GM23338 (cell line): Measurements from ENCODE around the gene DNAJC15. TPM values are rescaled to one million over a fixed set of nuclear protein-coding genes. Genes with fewer than 3 reads are reported as not detected.

ENCODE experiments used
- ATAC-seq: fragments of 200-7000 bp; cut with Tn5 transposase; 3 replicates; pipeline ENCODE4 v1.9.1; 2020
- DNase-seq: peaks from one replicate; pipeline ENCODE4 v3.0.0-alpha.2; 2015; ENCODE audit warnings: low spot score
- H2AFZ ChIP-seq: fragments of 200-600 bp; sonication (generic); 2 replicates; pipeline ENCODE4 v1.8.0; 2016; ENCODE audit warnings: antibody characterized with exemption, mild to moderate bottlenecking, moderate library complexity
- H3F3A ChIP-seq: fragments of 200-600 bp; sonication (generic); replicated peaks from 2 replicates; pipeline ENCODE4 v1.8.0; 2017; ENCODE audit warnings: antibody characterized with exemption, mixed run types, low read depth
- H3K27ac ChIP-seq: fragments of 200-600 bp; sonication (generic); 2 replicates; pipeline ENCODE4 v1.6.1; 2016; ENCODE audit warnings: low read depth
- H3K27me3 ChIP-seq: fragments of 200-600 bp; sonication (generic); 2 replicates; pipeline ENCODE4 v1.8.0; 2016; ENCODE audit warnings: mild to moderate bottlenecking, mixed run types, moderate library complexity; ENCODE audit not compliant: insufficient read depth
- H3K36me3 ChIP-seq: fragments of 200-600 bp; sonication (generic); 2 replicates; pipeline ENCODE4 v1.8.0; 2016; ENCODE audit warnings: mild to moderate bottlenecking; ENCODE audit not compliant: insufficient read depth
- H3K4me1 ChIP-seq: fragments of 200-600 bp; sonication (generic); 2 replicates; pipeline ENCODE4 v1.8.0; 2016; ENCODE audit warnings: mild to moderate bottlenecking, moderate library complexity; ENCODE audit not compliant: insufficient read depth
- H3K4me2 ChIP-seq: fragments of 200-600 bp; sonication (generic); 2 replicates; pipeline ENCODE4 v1.7.1; 2017; ENCODE audit warnings: mixed run types
- H3K4me3 ChIP-seq: fragments of 200-600 bp; sonication (generic); 2 replicates; pipeline ENCODE4 v1.6.1; 2016; ENCODE audit warnings: mixed run types
- H3K79me2 ChIP-seq: fragments of 200-600 bp; sonication (generic); replicated peaks from 2 replicates; pipeline ENCODE4 v1.8.0; 2017; ENCODE audit warnings: mild to moderate bottlenecking; ENCODE audit not compliant: insufficient read depth
- H3K9me2 ChIP-seq: fragments of 200-600 bp; sonication (generic); 2 replicates; pipeline ENCODE4 v1.8.0; 2017; ENCODE audit not compliant: insufficient read depth
- H4K20me1 ChIP-seq: fragments of 200-600 bp; sonication (generic); replicated peaks from 2 replicates; pipeline ENCODE4 v1.8.0; 2017; ENCODE audit warnings: mild to moderate bottlenecking; ENCODE audit not compliant: insufficient read depth
- H3K27ac Mint-ChIP-seq: 2 replicates; pipeline ENCODE4 v1.8.0; 2020; ENCODE audit warnings: inconsistent platforms, mild to moderate bottlenecking, moderate library complexity, mixed read lengths
- H3K27me3 Mint-ChIP-seq: 3 replicates; pipeline ENCODE4 v1.8.0; 2022; ENCODE audit warnings: low read depth, mild to moderate bottlenecking, moderate library complexity, mixed read lengths, inconsistent platforms; ENCODE audit not compliant: insufficient read depth, poor library complexity
- H3K36me3 Mint-ChIP-seq: 3 replicates; pipeline ENCODE4 v1.8.0; 2021; ENCODE audit warnings: low read depth, mild to moderate bottlenecking, inconsistent platforms, moderate library complexity, mixed read lengths
- H3K4me1 Mint-ChIP-seq: 3 replicates; pipeline ENCODE4 v1.8.0; 2020; ENCODE audit warnings: mild to moderate bottlenecking, inconsistent platforms, mixed read lengths
- H3K4me3 Mint-ChIP-seq: 3 replicates; pipeline ENCODE4 v1.8.0; 2021; ENCODE audit warnings: moderate library complexity, mild to moderate bottlenecking, inconsistent platforms, mixed read lengths
- H3K9me3 Mint-ChIP-seq: 3 replicates; pipeline ENCODE4 v1.8.0; 2020; ENCODE audit warnings: moderate library complexity, mild to moderate bottlenecking, inconsistent platforms, mixed read lengths
- CREB1 ChIP-seq: fragments of 250-450 bp; sonication (Bioruptor Pico); IDR thresholded peaks from 2 replicates; pipeline ENCODE4 v1.5.0; 2020; ENCODE audit warnings: low read depth, mild to moderate bottlenecking, moderate library complexity
- EZH2 ChIP-seq: fragments of 200-600 bp; sonication (generic); IDR thresholded peaks from one replicate; pipeline ENCODE4 v1.8.0; 2017; ENCODE audit warnings: antibody characterized with exemption, mild to moderate bottlenecking, low read depth; ENCODE audit not compliant: unreplicated experiment
- NANOG ChIP-seq: IDR thresholded peaks from 2 replicates; pipeline ENCODE4 v1.6.1; 2016; ENCODE audit warnings: antibody characterized with exemption, borderline replicate concordance
- POLR2AphosphoS5 ChIP-seq: IDR thresholded peaks from 2 replicates; pipeline ENCODE4 v1.6.1; 2016; ENCODE audit warnings: antibody characterized with exemption, low read depth
- STAT1 ChIP-seq: IDR thresholded peaks from one replicate; pipeline ENCODE4 v1.6.1; 2016; ENCODE audit warnings: antibody characterized with exemption; ENCODE audit not compliant: unreplicated experiment
- ZNF331 ChIP-seq: fragments of 250-450 bp; sonication (Bioruptor Pico); IDR thresholded peaks from 2 replicates; pipeline ENCODE4 v1.5.0; 2020; ENCODE audit warnings: low read depth, mild to moderate bottlenecking, moderate library complexity
- polyA plus RNA-seq: library from polyadenylated mRNA; unstranded; fragments of >200 nt; fragmentation: Nextera tagmentation; extraction: Ambion mirVana; gene quantifications from 2 replicates; pipeline ENCODE4 v1.2.1, GENCODE V29; 2016
- total RNA-seq: library from RNA; depleted of rRNA; stranded (reverse); fragments of >200 nt; shearing (Covaris generic); gene quantifications from 2 replicates; pipeline ENCODE4 v1.2.3, GENCODE V29; 2014
- TF ChIP-seq, protein P1 (sequence below), 2 experiments: fragments of 200-600 bp in 1 of 2; sonication (generic) in 1 of 2; conservative IDR thresholded peaks; 2 replicates each; pipeline versions ENCODE4 v1.5.1 to v1.6.1; 2016 to 2017; ENCODE audit warnings: antibody characterized with exemption in 2 of 2, low read depth in 2 of 2, mild to moderate bottlenecking in 2 of 2, moderate library complexity in 1 of 2
- TF ChIP-seq, protein P2 (sequence below): IDR thresholded peaks from one replicate; pipeline ENCODE4 v1.6.1; 2018; ENCODE audit warnings: antibody characterized with exemption; ENCODE audit not compliant: unreplicated experiment
- TF ChIP-seq, protein P3 (sequence below): fragments of 250-450 bp; sonication (Bioruptor Pico); IDR thresholded peaks from 2 replicates; pipeline ENCODE4 v1.5.0; 2020; ENCODE audit warnings: mild to moderate bottlenecking, moderate library complexity

DNAJC15 gene
- total and polyA plus RNA-seq, 2 experiments from 2014 or later, result 11.4 to 80.4 TPM

DNA sequence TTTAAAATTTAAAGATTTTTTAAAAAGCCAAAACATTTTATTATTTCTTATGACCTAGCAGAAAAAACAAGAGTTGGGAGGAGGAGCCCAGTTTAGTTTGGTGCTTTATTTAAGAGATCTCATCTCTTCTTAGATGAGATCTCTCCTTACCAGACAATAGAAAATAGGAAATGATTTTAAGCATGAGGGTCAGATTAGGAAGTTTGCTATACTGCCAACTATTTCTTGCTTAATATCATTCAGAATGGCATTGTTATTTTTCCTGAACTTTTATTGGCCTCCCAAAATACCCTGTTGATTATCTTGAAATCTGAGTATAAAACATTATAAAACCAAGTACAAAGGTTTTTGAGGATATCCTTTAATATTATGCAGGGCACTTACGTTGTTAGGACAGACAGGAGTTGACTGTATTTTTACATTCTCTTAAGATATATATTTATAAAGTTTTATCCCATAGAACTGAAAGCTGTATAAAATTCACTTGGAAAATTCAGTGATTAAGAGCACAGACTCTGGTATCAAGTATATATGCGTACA, 56.1 kb downstream of the DNAJC15 start:
- Histone ChIP-seq H4K20me1 (no peaks in the 10 kb centered on the region), H3K79me2 (0 out of 2 replicates have a peak, but pooled peaks cover under 1% of the 10 kb centered on the region), H3F3A (no peaks in the 10 kb centered on the region), H3K4me3 (no peak overlapping the region), H3K36me3 (0 out of 2 replicates have a peak, but pooled peaks cover 4% of the 10 kb centered on the region), H3K27me3 (no peaks in the 10 kb centered on the region), H3K9me2 (no peaks in the 10 kb centered on the region), H3K4me1 (peaks cover 6% of the 10 kb centered on the region; the same call in 1 of the 2 replicates), H2AFZ (no peak overlapping the region), H3K27ac (no peak overlapping the region), H3K4me2 (no peak overlapping the region)
- ATAC-seq (no peak), DNase-seq (no peak)
- no peaks in the 10 kb centered on the region for H3K9me3 Mint-ChIP-seq
- H3K36me3 Mint-ChIP-seq, result peaks cover 22% of the 10 kb centered on the region
- no peak overlapping the region for H3K27ac Mint-ChIP-seq
- H3K4me1 Mint-ChIP-seq, result peaks cover 12% of the 10 kb centered on the region
- H3K4me3 Mint-ChIP-seq, result no peak overlapping the region
- TF ChIP-seq NANOG (no peak), STAT1 (no peak), ZNF331 (CRISPR knock-in tag) (no peak), POLR2AphosphoS5 (no peak), CREB1 (CRISPR knock-in tag) (no peak), EZH2 (no peak)
- TF ChIP-seq, protein P1, sequence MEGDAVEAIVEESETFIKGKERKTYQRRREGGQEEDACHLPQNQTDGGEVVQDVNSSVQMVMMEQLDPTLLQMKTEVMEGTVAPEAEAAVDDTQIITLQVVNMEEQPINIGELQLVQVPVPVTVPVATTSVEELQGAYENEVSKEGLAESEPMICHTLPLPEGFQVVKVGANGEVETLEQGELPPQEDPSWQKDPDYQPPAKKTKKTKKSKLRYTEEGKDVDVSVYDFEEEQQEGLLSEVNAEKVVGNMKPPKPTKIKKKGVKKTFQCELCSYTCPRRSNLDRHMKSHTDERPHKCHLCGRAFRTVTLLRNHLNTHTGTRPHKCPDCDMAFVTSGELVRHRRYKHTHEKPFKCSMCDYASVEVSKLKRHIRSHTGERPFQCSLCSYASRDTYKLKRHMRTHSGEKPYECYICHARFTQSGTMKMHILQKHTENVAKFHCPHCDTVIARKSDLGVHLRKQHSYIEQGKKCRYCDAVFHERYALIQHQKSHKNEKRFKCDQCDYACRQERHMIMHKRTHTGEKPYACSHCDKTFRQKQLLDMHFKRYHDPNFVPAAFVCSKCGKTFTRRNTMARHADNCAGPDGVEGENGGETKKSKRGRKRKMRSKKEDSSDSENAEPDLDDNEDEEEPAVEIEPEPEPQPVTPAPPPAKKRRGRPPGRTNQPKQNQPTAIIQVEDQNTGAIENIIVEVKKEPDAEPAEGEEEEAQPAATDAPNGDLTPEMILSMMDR (conservative IDR thresholded peaks at IDR 0.05; ENCODE audit: low read depth in 2 of 2), result no peak
- TF ChIP-seq, protein P2, sequence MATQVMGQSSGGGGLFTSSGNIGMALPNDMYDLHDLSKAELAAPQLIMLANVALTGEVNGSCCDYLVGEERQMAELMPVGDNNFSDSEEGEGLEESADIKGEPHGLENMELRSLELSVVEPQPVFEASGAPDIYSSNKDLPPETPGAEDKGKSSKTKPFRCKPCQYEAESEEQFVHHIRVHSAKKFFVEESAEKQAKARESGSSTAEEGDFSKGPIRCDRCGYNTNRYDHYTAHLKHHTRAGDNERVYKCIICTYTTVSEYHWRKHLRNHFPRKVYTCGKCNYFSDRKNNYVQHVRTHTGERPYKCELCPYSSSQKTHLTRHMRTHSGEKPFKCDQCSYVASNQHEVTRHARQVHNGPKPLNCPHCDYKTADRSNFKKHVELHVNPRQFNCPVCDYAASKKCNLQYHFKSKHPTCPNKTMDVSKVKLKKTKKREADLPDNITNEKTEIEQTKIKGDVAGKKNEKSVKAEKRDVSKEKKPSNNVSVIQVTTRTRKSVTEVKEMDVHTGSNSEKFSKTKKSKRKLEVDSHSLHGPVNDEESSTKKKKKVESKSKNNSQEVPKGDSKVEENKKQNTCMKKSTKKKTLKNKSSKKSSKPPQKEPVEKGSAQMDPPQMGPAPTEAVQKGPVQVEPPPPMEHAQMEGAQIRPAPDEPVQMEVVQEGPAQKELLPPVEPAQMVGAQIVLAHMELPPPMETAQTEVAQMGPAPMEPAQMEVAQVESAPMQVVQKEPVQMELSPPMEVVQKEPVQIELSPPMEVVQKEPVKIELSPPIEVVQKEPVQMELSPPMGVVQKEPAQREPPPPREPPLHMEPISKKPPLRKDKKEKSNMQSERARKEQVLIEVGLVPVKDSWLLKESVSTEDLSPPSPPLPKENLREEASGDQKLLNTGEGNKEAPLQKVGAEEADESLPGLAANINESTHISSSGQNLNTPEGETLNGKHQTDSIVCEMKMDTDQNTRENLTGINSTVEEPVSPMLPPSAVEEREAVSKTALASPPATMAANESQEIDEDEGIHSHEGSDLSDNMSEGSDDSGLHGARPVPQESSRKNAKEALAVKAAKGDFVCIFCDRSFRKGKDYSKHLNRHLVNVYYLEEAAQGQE, result no peak
- TF ChIP-seq, protein P3, sequence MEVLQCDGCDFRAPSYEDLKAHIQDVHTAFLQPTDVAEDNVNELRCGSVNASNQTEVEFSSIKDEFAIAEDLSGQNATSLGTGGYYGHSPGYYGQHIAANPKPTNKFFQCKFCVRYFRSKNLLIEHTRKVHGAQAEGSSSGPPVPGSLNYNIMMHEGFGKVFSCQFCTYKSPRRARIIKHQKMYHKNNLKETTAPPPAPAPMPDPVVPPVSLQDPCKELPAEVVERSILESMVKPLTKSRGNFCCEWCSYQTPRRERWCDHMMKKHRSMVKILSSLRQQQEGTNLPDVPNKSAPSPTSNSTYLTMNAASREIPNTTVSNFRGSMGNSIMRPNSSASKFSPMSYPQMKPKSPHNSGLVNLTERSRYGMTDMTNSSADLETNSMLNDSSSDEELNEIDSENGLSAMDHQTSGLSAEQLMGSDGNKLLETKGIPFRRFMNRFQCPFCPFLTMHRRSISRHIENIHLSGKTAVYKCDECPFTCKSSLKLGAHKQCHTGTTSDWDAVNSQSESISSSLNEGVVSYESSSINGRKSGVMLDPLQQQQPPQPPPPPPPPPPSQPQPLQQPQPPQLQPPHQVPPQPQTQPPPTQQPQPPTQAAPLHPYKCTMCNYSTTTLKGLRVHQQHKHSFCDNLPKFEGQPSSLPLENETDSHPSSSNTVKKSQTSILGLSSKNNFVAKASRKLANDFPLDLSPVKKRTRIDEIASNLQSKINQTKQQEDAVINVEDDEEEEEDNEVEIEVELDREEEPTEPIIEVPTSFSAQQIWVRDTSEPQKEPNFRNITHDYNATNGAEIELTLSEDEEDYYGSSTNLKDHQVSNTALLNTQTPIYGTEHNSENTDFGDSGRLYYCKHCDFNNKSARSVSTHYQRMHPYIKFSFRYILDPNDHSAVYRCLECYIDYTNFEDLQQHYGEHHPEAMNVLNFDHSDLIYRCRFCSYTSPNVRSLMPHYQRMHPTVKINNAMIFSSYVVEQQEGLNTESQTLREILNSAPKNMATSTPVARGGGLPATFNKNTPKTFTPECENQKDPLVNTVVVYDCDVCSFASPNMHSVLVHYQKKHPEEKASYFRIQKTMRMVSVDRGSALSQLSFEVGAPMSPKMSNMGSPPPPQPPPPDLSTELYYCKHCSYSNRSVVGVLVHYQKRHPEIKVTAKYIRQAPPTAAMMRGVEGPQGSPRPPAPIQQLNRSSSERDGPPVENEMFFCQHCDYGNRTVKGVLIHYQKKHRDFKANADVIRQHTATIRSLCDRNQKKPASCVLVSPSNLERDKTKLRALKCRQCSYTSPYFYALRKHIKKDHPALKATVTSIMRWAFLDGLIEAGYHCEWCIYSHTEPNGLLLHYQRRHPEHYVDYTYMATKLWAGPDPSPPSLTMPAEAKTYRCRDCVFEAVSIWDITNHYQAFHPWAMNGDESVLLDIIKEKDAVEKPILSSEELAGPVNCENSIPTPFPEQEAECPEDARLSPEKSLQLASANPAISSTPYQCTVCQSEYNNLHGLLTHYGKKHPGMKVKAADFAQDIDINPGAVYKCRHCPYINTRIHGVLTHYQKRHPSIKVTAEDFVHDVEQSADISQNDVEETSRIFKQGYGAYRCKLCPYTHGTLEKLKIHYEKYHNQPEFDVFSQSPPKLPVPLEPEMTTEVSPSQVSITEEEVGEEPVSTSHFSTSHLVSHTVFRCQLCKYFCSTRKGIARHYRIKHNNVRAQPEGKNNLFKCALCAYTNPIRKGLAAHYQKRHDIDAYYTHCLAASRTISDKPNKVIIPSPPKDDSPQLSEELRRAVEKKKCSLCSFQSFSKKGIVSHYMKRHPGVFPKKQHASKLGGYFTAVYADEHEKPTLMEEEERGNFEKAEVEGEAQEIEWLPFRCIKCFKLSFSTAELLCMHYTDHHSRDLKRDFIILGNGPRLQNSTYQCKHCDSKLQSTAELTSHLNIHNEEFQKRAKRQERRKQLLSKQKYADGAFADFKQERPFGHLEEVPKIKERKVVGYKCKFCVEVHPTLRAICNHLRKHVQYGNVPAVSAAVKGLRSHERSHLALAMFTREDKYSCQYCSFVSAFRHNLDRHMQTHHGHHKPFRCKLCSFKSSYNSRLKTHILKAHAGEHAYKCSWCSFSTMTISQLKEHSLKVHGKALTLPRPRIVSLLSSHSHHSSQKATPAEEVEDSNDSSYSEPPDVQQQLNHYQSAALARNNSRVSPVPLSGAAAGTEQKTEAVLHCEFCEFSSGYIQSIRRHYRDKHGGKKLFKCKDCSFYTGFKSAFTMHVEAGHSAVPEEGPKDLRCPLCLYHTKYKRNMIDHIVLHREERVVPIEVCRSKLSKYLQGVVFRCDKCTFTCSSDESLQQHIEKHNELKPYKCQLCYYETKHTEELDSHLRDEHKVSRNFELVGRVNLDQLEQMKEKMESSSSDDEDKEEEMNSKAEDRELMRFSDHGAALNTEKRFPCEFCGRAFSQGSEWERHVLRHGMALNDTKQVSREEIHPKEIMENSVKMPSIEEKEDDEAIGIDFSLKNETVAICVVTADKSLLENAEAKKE, result no peak
- H3K27me3 Mint-ChIP-seq, result no peaks in the 10 kb centered on the region
